Uterus (tissue), 2 donors: ENCODE data around the gene CEND1.

Experiments
- CTCF ChIP-seq, 4 experiments: fragments of 200-600 bp in 2 of 4; fragments of 450-650 bp in 2 of 4; sonication (generic) in 2 of 4; IDR thresholded peaks; one replicate each; pipeline ENCODE4 v1.5.1; 2016 to 2019; ENCODE audit warnings: antibody characterized with exemption in 4 of 4, mild to moderate bottlenecking in 2 of 4, moderate library complexity in 1 of 4
- POLR2A ChIP-seq, 2 donors: fragments of 450-650 bp; IDR thresholded peaks; one replicate each; pipeline ENCODE4 v1.6.1; 2016; ENCODE audit warnings: antibody characterized with exemption in 2 of 2, mild to moderate bottlenecking in 1 of 2, moderate library complexity in 1 of 2

GRCh38 chr11:777288-778255 lies 12.3 kb downstream of the CEND1 start, which contains the start of gene GATD1:
- peak in 2 of 4 experiments; percentile 13 to 24 for TF ChIP-seq CTCF (IDR thresholded peaks at IDR 0.05)
- peak; percentile 48 to 88 for TF ChIP-seq POLR2A (IDR thresholded peaks at IDR 0.05)
